Tibial artery (tissue), 4 donors: ENCODE data around the gene PLTP.

Source experiments
- DNase-seq, 2 donors: peaks; one replicate each; pipeline ENCODE4 v3.0.0-alpha.2; 2019
- H3K27ac ChIP-seq, 2 donors: fragments of 200-600 bp; sonication (generic) in 1 of 2; 1 replicate in 1 of 2; 2 replicates in 1 of 2; pipeline ENCODE4 v1.5.1; 2018 to 2019; ENCODE audit warnings: mild to moderate bottlenecking in 1 of 2
- H3K27me3 ChIP-seq, 2 donors: fragments of 200-600 bp; sonication (generic) in 1 of 2; one replicate each; pipeline versions ENCODE4 v1.5.1 to v1.6.0; 2016 to 2019
- H3K36me3 ChIP-seq, 3 donors: fragments of 200-600 bp; sonication (generic) in 2 of 3; one replicate each; pipeline ENCODE4 v1.5.1; 2016 to 2019; ENCODE audit warnings: mild to moderate bottlenecking in 2 of 3
- H3K4me1 ChIP-seq, 4 donors: fragments of 200-600 bp; sonication (generic) in 2 of 4; 1 replicate in 3 of 4; 2 replicates in 1 of 4; pipeline ENCODE4 v1.5.1; 2016 to 2019
- H3K4me3 ChIP-seq, 2 donors: fragments of 200-600 bp; sonication (generic) in 1 of 2; 1 replicate in 1 of 2; 2 replicates in 1 of 2; pipeline ENCODE4 v1.5.1; 2018 to 2019; ENCODE audit warnings: mild to moderate bottlenecking in 2 of 2
- H3K9me3 ChIP-seq, 3 donors: fragments of 200-600 bp; sonication (generic) in 1 of 3; one replicate each; pipeline ENCODE4 v1.5.1; 2016 to 2019
- CTCF ChIP-seq, 2 experiments: fragments of 200-600 bp in 1 of 2; fragments of 450-650 bp in 1 of 2; IDR thresholded peaks; one replicate each; pipeline ENCODE4 v1.5.1; 2017 to 2019; ENCODE audit warnings: antibody characterized with exemption in 2 of 2, mild to moderate bottlenecking in 1 of 2, moderate library complexity in 1 of 2
- intact Hi-C: fragments of 100-400 bp; cut with DNase I; formaldehyde crosslinking; loops from one replicate; pipeline ENCODE4 v1.15.0; 2023; ENCODE audit warnings: low total_unique reads

PLTP gene

GRCh38 chr20:45890985-45891983 lies 20.7 kb downstream of the PLTP start, which contains the start of the genes CTSA and NEURL2:
CTSA (plus strand) TSS chr20:45891335; CDS start chr20:45891569, 234 bp downstream.
NEURL2 (minus strand) TSS chr20:45891208; CDS start chr20:45890991, 217 bp downstream.
- Histone ChIP-seq H3K27me3 (no peaks in the 10 kb centered on the region), H3K4me3 (peak within 1 kb of the TSS; percentile 58 to 82), H3K27ac (peak within 1 kb of the TSS; percentile 79 to 89), H3K36me3 (peaks cover 4 to 61% (median 47%) of the 10 kb centered on the region in 3 donors), H3K9me3 (no peaks in the 10 kb centered on the region), H3K4me1 (peaks cover 0 to 33% (median 24%) of the 10 kb centered on the region in 4 donors)
- DNase-seq: peak; percentile 94 to 96
- peak in 1 of 2 experiments; percentile 10 for TF ChIP-seq CTCF (IDR thresholded peaks at IDR 0.05)
- intact Hi-C loops: loop anchor here (5.0 kb wide), 1 partner anchor 41 kb away; the partner anchor contains the start of gene PCIF1

DNA sequence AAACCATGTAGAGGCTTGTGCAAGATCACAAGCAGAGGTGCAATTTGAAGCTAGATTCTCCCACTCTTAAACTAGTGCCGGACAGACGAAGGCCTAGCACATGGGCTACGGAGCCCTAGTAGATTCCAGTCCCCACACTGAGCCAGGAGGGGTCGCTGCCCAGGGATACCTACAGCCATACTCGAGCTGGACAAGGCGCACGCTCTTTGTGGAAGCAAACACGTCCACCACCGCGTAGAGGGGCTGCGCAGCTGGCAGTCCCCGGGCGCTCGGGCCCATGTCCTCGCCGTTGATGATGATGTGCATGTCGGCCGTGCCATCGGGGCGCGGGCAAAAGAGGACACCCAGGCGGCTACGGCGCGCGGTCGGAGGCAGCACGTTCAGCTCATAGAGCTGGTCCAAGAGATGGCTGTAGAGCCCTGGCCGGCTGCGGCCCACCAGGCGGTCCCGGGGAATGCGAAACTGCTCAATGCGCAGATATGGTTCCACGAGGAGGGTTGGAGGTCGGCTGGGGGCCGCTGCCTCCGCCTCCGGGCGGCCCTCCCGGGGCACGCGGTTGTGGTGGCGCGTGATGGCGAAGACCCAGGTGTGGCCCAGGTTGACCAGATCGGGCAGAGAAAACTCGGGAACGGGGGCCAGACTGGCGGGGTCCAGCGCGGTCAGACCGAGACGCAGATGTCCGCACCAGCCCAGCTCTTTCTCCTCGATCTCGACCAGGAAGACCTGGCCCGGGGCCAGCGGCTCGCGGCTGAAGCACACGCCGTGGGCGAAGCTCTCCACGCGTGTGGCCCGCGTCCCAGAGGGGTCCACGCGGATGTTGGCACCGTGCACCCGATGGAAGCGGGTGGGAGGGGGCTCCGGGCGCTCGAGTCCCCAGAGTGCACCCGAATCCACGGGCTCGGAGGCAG lies 21.6 kb downstream of the PLTP start:
- peak; percentile 63 to 75 for TF ChIP-seq CTCF (IDR thresholded peaks at IDR 0.05)
- peaks cover 0 to 33% (median 24%) of the 10 kb centered on the region in 4 donors for H3K4me1 ChIP-seq
- peak; percentile 90 to 91 for DNase-seq
- H3K4me3 ChIP-seq: peak overlapping the region; percentile 58 to 82
- intact Hi-C loops: loop anchor here (5.0 kb wide), 1 partner anchor 42 kb away; the partner anchor contains the start of gene PCIF1
- peak overlapping the region; percentile 79 to 89 for H3K27ac ChIP-seq
- H3K27me3 ChIP-seq: no peaks in the 10 kb centered on the region
- peaks cover 0 to 60% (median 43%) of the 10 kb centered on the region in 3 donors for H3K36me3 ChIP-seq
- H3K9me3 ChIP-seq: no peaks in the 10 kb centered on the region

- Histone ChIP-seq H3K4me1 (peaks cover 0 to 33% (median 24%) of the 10 kb centered on the region in 4 donors), H3K9me3 (no peaks in the 10 kb centered on the region), H3K27ac (no peak overlapping the region), H3K27me3 (no peaks in the 10 kb centered on the region), H3K36me3 (peaks cover 2 to 49% (median 32%) of the 10 kb centered on the region in 3 donors), H3K4me3 (no peak overlapping the region)
- TF ChIP-seq CTCF (IDR thresholded peaks at IDR 0.05): no peak
- intact Hi-C loops: loop anchor here (10.0 kb wide), 1 partner anchor 94 kb away; the partner anchor contains the start of genes DNTTIP1 and WFDC3
- no peak for DNase-seq
Observed at GRCh38 chr20:45888681-45889080, 23.3 kb downstream of the PLTP start.

DNA sequence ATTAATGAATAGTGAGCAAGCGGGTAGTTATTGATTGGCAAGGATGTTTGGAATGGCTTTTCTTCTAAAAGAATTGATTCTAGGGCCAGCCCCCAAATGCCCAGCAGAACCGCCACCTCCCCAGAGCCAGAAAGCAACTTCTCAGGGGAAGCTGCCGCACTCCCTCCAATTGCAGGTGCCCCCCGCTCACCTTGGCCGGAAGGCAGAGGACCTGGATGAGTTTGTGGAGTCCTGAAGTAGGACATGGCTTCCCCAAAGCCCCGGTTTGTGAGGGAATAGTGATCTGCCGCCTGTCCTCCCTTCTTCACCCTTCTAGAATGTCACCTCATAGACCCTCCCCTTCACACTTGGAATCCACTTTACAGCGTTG lies 24.6 kb downstream of the PLTP start, which contains the start of gene SPATA25:
Gene SPATA25 (minus strand): TSS at position 277 of the 370 bp plus-strand sequence. CDS start 32 bp downstream, at position 245.
- H3K4me1 ChIP-seq: peaks cover 0 to 34% (median 21%) of the 10 kb centered on the region in 4 donors
- H3K9me3 ChIP-seq: no peaks in the 10 kb centered on the region
- H3K4me3 ChIP-seq: no peak within 1 kb of the TSS
- TF ChIP-seq CTCF (IDR thresholded peaks at IDR 0.05): no peak
- H3K36me3 ChIP-seq: peaks cover 11 to 51% (median 41%) of the 10 kb centered on the region in 3 donors
- intact Hi-C loops: loop anchor here (10.0 kb wide), 1 partner anchor 93 kb away; the partner anchor contains the start of genes DNTTIP1 and WFDC3
- H3K27me3 ChIP-seq: no peaks in the 10 kb centered on the region
- DNase-seq: no peak
- no peak within 1 kb of the TSS for H3K27ac ChIP-seq
